Astrocyte (in vitro differentiated cells and primary cell): Measurements from ENCODE around the gene FUT1. TPM values are rescaled to one million over a fixed set of nuclear protein-coding genes. Genes with fewer than 3 reads are reported as not detected.
A peak's percentile ranks its signal among the peaks of the same experiment; 100 is the strongest.

Experiments used
- DNase-seq: peaks from one replicate; pipeline ENCODE4 v3.0.0-alpha.2; 2010; ENCODE audit warnings: low read depth
- FAIRE-seq: peaks from 2 replicates; lab custom pipeline; 2011; peaks lifted over from hg19 to GRCh38; lab: Jason Lieb, UNC
- H2AFZ ChIP-seq: 2 replicates; pipeline ENCODE4 v1.6.0; 2012; ENCODE audit warnings: low read depth, low read length, inconsistent platforms
- H3K27ac ChIP-seq: 2 replicates; pipeline ENCODE4 v1.5.1; 2011; ENCODE audit warnings: low read depth, low read length, inconsistent platforms
- H3K27me3 ChIP-seq: 2 replicates; pipeline ENCODE4 v1.6.0; 2011; ENCODE audit warnings: low read length, inconsistent platforms; ENCODE audit not compliant: insufficient read depth
- H3K36me3 ChIP-seq: 2 replicates; pipeline ENCODE4 v1.5.1; 2011; ENCODE audit warnings: low read length, inconsistent platforms; ENCODE audit not compliant: insufficient read depth
- H3K4me1 ChIP-seq: 2 replicates; pipeline ENCODE4 v1.5.1; 2011; ENCODE audit warnings: low read length, inconsistent platforms; ENCODE audit not compliant: insufficient read depth
- H3K4me2 ChIP-seq: 2 replicates; pipeline ENCODE4 v1.6.0; 2012; ENCODE audit warnings: low read length, inconsistent platforms
- H3K4me3 ChIP-seq: 2 replicates; pipeline ENCODE4 v1.5.1; 2011; ENCODE audit warnings: low read depth, mild to moderate bottlenecking, low read length, inconsistent platforms; ENCODE audit not compliant: insufficient read depth
- H3K79me2 ChIP-seq: 2 replicates; pipeline ENCODE4 v1.6.0; 2012; ENCODE audit warnings: mild to moderate bottlenecking, low read length, inconsistent platforms; ENCODE audit not compliant: insufficient read depth
- H3K9ac ChIP-seq: 2 replicates; pipeline ENCODE4 v1.6.0; 2012; ENCODE audit warnings: mild to moderate bottlenecking, low read length, inconsistent platforms
- H3K9me3 ChIP-seq: 2 replicates; pipeline ENCODE4 v1.5.1; 2012; ENCODE audit warnings: low read depth, mild to moderate bottlenecking, low read length, inconsistent platforms; ENCODE audit not compliant: insufficient read depth
- H4K20me1 ChIP-seq: 2 replicates; pipeline ENCODE4 v1.6.0; 2012; ENCODE audit warnings: low read length, inconsistent platforms; ENCODE audit not compliant: insufficient read depth
- H3K27ac Mint-ChIP-seq: one replicate; pipeline ENCODE4 v1.8.0; 2021; ENCODE audit warnings: mild to moderate bottlenecking, mixed read lengths; ENCODE audit not compliant: unreplicated experiment
- H3K27me3 Mint-ChIP-seq: one replicate; pipeline ENCODE4 v1.8.0; 2021; ENCODE audit warnings: low read depth, mixed read lengths; ENCODE audit not compliant: unreplicated experiment
- H3K36me3 Mint-ChIP-seq: one replicate; pipeline ENCODE4 v1.8.0; 2021; ENCODE audit warnings: low read depth, mixed read lengths; ENCODE audit not compliant: unreplicated experiment
- H3K4me1 Mint-ChIP-seq: one replicate; pipeline ENCODE4 v1.8.0; 2021; ENCODE audit warnings: low read depth, mixed read lengths; ENCODE audit not compliant: unreplicated experiment
- H3K4me3 Mint-ChIP-seq: one replicate; pipeline ENCODE4 v1.8.0; 2021; ENCODE audit warnings: mild to moderate bottlenecking, moderate library complexity, mixed read lengths; ENCODE audit not compliant: unreplicated experiment
- H3K9me3 Mint-ChIP-seq: one replicate; pipeline ENCODE4 v1.8.0; 2021; ENCODE audit warnings: mild to moderate bottlenecking, mixed read lengths; ENCODE audit not compliant: unreplicated experiment
- CTCF ChIP-seq: IDR thresholded peaks from 2 replicates; pipeline ENCODE4 v1.5.1; 2011; ENCODE audit warnings: low read depth, mild to moderate bottlenecking, inconsistent platforms, low read length, moderate library complexity; ENCODE audit not compliant: insufficient read depth
- EZH2 ChIP-seq: IDR thresholded peaks from 2 replicates; pipeline ENCODE4 v1.6.1; 2012; ENCODE audit warnings: mild to moderate bottlenecking, low read length, inconsistent platforms; ENCODE audit not compliant: insufficient read depth
- total RNA-seq: library from RNA; stranded (reverse); gene quantifications from 2 replicates; pipeline ENCODE4 v1.2.1, GENCODE V29; 2021

FUT1 gene
- total RNA-seq, 1 donor from 2014 or later, result 0.91 TPM

- H3K27ac ChIP-seq, result no peak overlapping the region
- TF ChIP-seq CTCF (no peak), EZH2 (no peak)
- Mint-ChIP-seq H3K4me3 (no peak overlapping the region), H3K27ac (no peak overlapping the region), H3K36me3 (no peaks in the 10 kb centered on the region), H3K9me3 (peaks cover 4% of the 10 kb centered on the region), H3K4me1 (no peaks in the 10 kb centered on the region), H3K27me3 (peaks cover 9% of the 10 kb centered on the region)
- H3K27me3 ChIP-seq, result peaks cover 2% of the 10 kb centered on the region
- H3K4me3 ChIP-seq, result no peak overlapping the region
- H3K9ac ChIP-seq, result no peak overlapping the region
- H3K4me2 ChIP-seq, result peak overlapping the region; percentile 32
- H3K36me3 ChIP-seq, result no peaks in the 10 kb centered on the region
- no peaks in the 10 kb centered on the region for H4K20me1 ChIP-seq
- peak overlapping the region; percentile 20 for H2AFZ ChIP-seq
- no peaks in the 10 kb centered on the region for H3K79me2 ChIP-seq
- DNase-seq, result peak; percentile 31
- H3K9me3 ChIP-seq, result no peaks in the 10 kb centered on the region
- H3K4me1 ChIP-seq, result peaks cover 5% of the 10 kb centered on the region
- no peak for FAIRE-seq
Observed at GRCh38 chr19:48745208-48745995, 7.0 kb downstream of the FUT1 start.

DNA sequence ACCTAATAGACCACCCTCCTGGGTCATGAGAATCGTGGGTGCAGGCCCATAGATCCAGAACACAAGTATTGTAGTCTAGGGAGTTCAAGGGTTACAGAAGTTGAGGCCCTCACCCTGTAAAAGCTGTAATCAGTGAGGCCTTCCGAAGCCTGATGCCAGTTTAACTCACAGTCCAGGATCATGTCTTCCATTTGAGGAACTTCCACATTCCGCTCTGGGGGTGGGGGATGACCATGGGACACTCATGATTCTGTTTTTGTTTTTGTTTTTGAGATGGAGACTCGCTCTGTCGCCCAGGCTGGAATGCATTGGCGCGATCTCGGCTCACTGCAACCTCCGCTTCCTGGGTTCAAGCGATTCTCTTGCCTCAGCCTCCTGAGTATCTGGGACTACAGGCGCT lies 10.3 kb downstream of the FUT1 start:
- no peaks in the 10 kb centered on the region for H4K20me1 ChIP-seq
- no peak overlapping the region for H3K4me2 ChIP-seq
- H3K4me3 ChIP-seq, result no peak overlapping the region
- peaks cover 9% of the 10 kb centered on the region for H3K4me1 ChIP-seq
- FAIRE-seq, result no peak
- H3K27me3 ChIP-seq, result peaks cover 6% of the 10 kb centered on the region
- Mint-ChIP-seq H3K27me3 (peaks cover 13% of the 10 kb centered on the region), H3K36me3 (no peaks in the 10 kb centered on the region), H3K9me3 (peaks cover 4% of the 10 kb centered on the region), H3K27ac (no peak overlapping the region), H3K4me1 (peaks cover 4% of the 10 kb centered on the region), H3K4me3 (no peak overlapping the region)
- H3K27ac ChIP-seq, result no peak overlapping the region
- TF ChIP-seq EZH2, result no peak
- TF ChIP-seq CTCF, result no peak
- no peak overlapping the region for H3K9ac ChIP-seq
- H3K36me3 ChIP-seq, result no peaks in the 10 kb centered on the region
- no peak for DNase-seq
- H3K79me2 ChIP-seq, result no peaks in the 10 kb centered on the region
- H2AFZ ChIP-seq, result no peak overlapping the region
- no peaks in the 10 kb centered on the region for H3K9me3 ChIP-seq
